ENCODE measurements around the gene ZBP1.

GRCh38 chr20:57571782-57572416 is 48.3 kb downstream of the ZBP1 start:
- TF ChIP-seq CTCF (IDR thresholded peaks at IDR 0.05) (no peak), POLR2A (IDR thresholded peaks at IDR 0.05) (no peak)

Data from testis (tissue), 2 donors.